Measurements from ENCODE around the gene TMC7.

DNA sequence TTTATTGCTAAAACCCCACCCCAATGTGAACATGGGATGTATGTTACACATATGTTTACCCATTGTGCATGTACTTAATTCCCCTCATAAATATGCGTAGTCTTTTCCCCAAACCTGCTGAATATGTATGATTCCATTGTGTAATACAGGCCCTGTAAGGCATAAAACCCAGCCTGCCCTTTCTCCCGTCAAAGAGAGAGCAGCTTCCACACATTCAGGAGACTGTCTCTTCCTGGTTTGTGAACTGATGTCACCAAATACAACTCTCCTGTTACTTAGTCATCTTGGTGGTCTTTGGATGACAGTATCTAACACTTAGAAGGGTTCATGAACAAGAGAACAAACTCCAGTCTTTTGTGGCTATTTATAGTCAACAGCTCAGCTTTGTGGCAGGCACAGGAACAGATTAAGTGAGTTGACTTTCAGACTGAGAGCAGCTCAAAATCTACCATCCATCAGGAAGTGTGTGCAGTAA, 24.7 kb upstream of the TMC7 start:
- TF ChIP-seq, protein P1, sequence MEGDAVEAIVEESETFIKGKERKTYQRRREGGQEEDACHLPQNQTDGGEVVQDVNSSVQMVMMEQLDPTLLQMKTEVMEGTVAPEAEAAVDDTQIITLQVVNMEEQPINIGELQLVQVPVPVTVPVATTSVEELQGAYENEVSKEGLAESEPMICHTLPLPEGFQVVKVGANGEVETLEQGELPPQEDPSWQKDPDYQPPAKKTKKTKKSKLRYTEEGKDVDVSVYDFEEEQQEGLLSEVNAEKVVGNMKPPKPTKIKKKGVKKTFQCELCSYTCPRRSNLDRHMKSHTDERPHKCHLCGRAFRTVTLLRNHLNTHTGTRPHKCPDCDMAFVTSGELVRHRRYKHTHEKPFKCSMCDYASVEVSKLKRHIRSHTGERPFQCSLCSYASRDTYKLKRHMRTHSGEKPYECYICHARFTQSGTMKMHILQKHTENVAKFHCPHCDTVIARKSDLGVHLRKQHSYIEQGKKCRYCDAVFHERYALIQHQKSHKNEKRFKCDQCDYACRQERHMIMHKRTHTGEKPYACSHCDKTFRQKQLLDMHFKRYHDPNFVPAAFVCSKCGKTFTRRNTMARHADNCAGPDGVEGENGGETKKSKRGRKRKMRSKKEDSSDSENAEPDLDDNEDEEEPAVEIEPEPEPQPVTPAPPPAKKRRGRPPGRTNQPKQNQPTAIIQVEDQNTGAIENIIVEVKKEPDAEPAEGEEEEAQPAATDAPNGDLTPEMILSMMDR (conservative IDR thresholded peaks at IDR 0.05): no peak
- TF ChIP-seq EZH2 (IDR thresholded peaks at IDR 0.05; ENCODE audit: low read depth): no peak

All from PC-9 (cell line).